GDM1 (cell line): Measurements from ENCODE around the gene ZNF831.

ENCODE experiments used
- DNase-seq: peaks from one replicate; lab custom pipeline; 2025; lab: John Stamatoyannopoulos, UW

ZNF831 gene

DNA sequence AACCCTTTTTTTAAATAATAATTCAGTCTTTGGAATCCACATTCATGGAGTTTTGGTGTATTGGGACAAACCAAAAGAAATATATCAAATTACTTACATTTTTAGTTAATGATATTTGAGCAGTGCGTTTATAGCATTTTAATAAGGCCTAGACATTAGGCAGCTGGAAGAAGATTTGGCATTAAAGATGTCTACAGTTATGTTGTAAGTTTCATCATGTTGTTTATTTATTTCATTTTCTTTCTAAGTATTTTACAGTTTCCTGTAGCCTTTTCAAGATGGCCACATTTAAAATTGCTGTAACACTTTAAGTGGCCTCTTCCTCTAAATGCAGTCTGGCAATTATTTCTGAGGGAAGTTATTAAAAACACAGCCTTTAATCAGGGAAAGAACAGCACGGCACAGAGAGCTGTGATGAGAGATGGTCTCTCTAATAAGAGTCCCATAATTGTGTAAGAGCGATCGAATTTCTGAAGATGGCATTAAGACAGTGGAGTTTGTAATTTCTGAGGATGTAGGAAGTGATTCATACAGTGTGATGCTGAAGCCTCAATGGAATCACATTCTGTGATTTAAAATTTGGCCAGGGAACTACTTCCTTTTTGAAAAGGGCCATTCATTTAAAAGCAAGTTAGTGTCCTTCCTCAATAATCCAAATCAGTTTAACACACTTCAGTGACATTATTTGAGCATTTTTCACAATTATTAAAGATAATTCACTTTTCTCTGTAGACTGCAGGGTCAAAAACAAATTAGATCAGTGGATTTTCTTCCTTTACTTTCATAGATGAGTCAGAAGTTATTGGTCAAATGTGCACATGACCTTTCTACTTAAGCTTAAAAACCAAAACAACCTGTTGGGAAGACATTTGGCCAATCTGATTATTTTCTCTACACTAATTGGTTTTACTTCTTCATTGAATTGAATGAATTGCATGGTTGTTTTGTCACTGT lies 84.4 kb downstream of the ZNF831 start:
- no peak for DNase-seq

DNA sequence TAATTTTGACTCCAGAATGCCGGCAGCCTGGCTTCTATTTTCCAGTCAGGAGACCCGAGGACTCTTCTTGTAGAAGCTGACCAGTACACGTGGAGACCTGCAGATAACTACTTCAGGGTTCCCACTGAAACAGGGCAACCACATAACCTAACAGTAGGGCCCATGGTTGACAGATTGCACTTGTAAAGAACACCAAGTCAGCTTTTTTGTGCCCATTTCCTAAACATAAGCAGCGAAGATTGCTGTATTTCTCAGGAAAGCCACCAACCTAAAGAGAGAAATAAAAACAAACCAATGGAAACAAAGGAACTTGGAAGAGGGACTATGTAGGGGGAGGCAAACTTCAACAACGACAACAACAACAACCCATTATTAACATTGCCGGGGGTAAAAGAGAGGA lies 86.7 kb downstream of the ZNF831 start:
- DNase-seq, result no peak

DNA sequence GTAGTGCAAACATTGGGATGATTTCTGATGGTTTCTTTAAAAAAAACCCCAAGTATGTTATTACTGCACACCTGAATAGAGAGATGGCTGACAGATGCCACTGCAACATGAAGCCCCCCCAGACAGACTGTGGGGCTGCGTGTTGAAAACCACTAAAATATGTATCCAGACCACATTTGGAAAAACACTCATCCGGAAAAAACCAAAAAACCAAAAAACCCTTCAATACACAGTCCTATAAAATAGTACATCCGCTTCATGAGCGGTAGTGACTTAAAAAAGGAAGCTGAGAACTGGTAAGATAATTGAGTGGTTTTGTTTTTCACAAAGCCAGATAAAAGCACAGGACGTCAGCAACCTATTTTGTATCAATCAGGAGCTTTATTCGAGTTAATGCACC lies 89.7 kb downstream of the ZNF831 start:
- no peak for DNase-seq

DNA sequence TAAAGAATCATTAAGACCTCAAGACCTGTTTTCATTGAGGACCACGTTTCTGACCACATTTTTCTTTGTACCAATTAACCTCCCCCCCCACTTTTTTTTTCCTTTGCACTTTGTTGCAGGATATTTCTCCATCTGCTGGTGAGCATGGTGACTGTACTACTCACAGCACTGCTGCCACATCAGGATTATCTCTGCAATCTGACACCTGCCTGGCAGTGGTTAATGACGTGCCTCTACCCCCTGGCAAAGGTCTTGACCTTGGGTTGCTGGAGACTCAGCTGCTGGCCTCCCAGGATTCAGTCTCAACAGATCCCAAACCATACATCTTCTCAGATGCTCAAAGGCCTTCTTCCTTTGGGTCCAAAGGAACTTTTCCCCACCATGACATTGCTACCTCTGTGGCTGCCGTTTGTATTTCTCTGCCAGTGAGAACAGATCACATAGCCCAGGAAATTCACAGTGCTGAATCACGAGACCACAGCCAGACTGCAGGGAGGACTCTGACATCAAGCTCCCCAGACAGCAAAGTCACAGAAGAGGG lies 90.2 kb downstream of the ZNF831 start:
- no peak for DNase-seq

DNA sequence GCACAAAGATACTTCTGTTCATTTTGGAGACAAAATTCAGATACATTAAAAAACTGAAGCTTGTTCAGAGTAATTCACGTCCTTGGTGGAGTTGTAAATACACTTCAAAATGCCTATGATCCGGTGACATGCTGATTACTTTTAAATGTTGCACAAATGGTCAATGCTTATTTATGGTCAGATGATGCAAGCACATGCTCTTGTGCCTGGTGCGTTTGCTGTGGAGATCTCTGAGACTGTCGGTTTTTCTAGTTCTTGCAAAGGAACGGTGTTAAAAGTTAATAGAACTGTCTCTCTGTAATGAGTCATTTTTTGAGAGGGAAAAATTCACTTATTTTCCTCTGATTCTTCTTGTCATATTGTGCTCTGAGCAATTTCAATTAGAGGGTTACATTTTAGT lies 91.6 kb downstream of the ZNF831 start:
- DNase-seq, result no peak

DNA sequence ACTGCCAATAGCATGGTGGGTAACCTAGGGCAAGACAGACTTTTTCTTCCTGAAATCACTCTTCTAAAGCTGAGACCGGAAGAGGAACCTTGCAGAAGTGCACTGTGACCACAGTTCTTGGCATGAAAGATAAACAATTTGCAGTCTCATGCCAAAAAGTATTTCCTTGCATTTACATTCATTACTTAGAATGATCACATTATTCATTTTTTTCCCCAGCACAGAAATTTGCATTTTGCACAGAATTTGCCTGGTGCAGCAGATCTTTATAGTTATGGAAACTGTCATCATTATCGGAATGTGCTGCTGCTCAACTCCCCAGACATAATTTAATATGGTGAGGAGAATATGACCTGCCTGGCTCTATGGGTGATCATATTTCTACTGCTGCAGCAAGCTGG lies 94.6 kb downstream of the ZNF831 start:
- no peak for DNase-seq

DNA sequence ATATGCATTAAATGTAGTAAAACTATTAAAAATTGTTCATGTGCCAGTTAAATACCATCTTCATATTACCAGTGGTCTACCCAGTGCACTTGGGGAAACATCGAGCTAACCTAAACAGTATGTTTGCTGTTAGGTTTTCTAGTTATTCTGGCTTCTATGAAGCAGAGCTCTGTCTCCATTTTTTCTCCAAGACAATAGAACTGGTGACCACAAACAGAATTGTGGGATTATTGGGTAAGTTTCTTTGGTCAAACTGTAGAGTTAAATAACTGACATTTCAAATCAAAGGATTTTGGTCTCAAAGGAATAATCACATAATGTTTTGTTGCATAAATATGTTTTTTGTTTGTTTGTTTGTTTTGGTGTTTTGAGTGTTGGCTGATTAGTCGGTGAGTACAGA lies 96.3 kb downstream of the ZNF831 start:
- DNase-seq, result no peak

DNA sequence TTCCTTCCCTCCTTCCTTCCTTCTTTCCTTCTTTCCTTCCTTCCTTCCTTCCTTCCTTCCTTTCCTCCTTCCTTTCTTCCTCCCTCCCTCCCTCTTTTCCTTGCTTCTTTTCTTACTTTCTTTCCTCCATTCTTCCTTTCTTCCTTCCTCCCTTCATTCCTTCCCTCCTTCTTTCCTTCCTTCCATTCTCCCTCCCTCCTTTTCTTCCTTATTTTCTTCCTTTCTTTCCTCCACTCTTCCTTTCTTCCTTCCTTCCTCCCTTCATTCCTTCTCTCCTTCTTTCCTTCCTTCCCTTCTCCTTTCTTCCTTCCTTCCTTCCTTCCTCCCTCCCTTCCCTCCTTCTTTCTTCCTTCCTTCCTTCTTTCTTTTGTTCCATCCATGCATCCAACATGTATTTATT lies 101.7 kb downstream of the ZNF831 start:
- no peak for DNase-seq

DNA sequence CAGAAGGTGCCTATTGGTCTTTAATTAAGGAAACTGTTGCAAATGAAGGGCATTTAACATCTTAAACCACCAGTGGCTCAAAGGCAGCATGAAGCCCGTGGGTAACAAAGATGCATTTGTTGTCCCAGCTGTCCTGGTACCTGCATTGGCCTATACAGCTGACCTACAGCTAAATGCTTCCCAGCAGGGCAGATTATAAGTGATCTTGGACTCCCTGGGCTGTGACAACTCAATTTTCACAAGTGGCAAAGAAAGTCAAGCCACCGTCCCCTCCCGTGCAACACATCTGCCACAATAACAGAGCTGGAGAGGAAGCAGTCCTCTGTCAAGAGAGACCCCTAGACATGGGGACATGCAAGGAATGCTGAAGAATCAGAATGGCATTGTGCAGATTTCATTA lies 105.2 kb downstream of the ZNF831 start:
- DNase-seq, result no peak

DNA sequence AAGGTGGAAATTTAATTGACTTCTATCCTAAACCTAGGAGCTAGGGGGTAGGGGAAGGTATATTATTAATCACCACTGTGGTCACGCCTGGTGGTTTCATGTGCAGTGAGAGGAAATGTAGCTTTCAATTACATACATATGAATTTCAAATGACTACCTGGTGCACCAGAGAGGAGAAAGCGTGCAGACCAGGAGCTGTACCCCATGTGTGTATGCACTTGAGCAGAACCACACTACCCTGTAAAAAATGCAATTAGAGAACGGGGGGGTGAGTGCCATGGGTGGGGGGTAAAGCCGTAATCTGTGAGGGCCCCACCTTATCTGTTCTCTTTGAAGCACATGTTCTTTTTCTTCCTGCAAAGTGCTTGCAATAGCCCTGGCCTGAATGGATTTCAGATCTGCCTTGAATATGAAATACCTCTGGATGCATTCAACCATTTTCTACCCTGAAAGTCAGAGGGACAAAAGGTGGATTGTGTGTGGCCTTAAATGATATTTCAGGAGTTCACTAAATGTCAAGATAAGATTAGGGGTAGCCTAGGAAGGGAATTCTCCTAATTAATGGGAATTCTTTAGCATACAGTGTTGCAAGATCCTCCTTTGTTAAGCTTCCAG lies 105.9 kb downstream of the ZNF831 start:
- DNase-seq, result no peak

DNA sequence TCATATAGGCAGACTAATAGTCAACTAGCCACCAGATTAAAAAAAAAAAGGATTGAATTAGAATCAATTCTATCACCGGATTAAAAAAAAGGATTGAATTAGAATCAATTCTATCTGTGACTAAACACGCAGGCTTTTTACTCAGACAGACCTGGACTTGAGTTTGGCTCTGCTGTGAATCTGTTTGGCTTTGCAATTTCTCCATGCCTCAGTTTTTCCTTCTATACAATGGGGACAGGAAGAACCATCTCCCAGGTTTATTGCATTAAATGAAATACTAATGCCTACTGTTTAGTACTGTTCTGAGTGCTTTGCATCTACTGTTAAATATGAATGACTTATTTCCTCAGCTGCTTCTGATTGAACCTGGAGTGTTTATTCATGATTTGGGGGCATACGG lies 106.8 kb downstream of the ZNF831 start:
- no peak for DNase-seq

DNA sequence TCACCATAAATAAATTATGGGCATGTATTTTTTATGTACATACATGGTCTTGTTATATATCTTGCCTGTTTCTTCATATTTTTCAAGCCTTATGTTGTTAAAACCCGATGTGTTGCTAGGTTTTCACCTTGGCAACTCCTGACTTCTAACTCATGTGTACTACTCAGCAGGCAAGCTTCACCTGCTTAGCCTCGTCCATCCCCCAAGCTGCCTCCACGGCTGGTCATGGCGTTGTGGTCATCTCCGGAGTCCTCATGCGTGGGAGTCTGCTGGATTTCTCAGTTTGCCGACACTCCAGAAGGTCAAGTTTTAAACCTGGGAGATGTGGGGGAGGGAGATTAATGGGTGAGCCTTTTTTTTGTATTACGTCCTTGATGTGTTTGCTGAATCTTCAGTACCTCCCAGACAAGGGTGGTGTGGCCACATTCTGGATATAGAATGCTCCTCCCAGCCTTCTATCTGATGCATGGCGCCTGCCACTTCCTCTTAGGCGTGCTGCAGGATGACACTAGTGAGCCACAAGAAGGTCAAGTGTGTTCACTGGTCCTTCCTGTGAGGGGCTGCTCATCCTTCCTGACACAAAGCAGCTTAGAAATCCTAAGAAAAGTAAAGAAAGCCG lies 110.2 kb downstream of the ZNF831 start:
- DNase-seq, result no peak

DNA sequence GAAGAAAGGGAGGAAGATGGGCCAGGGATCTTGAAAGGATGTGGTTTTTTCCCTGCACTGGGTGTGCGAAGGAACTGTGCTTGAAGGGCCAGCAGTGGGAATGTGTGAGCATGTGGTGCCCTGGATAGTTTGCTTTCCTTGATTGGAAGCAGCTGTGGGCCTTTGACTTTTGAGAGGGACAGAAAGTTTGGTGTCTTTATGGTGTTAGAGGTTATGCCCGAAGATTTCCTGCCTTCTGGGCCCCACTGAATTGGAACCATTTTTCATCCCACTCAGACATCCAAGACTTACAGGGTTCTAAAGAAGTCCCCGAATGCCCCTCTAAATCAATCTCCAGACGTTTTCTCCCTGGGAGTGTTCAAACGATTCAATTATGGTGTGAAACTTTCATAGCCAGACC lies 113.3 kb downstream of the ZNF831 start:
- no peak for DNase-seq

DNA sequence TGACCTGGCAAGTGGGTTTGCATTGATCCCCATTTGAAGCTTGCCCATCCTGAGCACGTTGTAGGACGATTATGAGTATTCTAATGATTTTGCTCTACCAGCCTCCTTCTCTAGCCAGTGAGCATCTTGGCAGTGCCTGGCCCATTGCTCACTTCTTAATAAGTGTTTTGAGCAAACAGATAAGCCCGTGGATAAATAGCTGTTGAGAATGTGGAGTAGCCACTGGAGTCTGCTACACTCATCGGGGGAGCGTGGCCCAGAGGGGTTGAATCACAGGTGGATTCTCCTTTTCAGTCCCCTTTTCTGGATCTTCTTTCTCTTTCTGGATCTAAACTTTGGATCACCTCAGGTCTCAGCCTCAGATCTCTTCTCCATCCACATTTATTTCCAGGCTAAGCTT lies 120.8 kb downstream of the ZNF831 start:
- DNase-seq, result no peak

DNA sequence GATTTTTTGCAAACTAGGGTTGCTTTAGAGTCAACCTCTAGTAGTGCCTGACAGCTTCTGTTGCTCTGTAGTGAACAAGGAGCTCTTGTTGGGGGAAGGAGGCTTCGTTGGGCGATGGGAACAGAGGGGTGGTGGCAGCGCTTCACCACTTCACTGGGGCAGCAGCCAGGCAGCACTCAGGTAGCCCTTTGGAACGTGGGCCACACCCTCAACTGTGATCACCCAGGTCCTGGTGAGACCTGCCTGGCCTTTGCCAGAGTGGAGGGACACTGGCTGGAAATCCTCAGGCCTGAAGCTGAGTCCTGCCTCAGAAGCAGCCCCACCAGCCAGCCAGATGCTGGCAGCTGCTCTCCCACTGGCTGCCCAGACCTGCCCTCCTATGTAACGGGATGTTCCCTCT lies 126.4 kb downstream of the ZNF831 start:
- no peak for DNase-seq

DNA sequence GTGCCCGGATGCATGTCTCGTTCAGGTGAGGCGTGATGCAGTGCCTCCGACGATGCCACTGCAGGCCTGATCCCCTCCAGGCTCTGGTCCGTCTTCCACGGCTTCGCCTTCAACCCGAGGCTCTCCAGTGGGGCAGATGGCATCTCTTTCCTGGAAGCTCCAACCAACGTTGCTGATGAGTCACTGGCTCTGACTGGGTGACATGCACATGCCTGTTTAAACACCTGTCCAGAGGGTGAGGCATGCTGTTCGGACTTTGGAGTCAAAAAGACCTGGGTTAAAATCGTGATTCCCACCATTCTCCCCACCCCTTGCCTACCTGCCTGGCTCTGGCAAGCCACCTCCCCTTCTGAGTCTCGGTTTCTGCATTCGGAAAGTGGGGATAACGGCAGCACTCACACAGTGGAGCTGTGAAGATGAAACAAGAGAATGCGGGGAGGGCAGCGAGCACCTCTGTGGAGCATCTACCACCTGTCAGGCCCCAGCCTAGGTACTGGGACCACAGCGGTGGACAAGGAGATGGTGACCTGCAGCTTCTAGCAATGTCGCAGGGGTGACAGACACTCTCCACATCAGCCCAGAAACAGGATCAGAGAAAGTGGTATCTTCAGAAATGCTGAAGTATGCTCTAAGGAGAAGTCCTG lies 128.2 kb downstream of the ZNF831 start:
- no peak for DNase-seq

DNA sequence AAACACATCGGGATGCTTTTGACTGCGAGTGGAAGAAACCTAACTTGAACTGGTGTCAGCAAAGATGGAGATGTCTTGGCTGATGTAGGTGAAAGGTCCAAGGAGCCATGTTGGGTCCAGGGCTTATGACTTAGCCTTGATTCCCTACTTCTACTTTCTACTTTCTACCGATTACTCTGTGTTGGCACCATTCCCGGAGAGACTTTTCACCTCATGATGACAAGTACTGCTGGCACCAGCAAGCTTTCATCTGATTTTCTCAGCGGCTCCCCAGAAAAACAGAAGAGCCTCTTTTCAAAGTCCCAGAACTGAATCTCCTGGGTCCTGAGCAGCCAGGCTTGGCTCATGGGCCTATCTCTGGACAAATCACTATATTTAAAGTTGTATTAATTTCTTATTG lies 131.9 kb downstream of the ZNF831 start:
- DNase-seq, result no peak

DNA sequence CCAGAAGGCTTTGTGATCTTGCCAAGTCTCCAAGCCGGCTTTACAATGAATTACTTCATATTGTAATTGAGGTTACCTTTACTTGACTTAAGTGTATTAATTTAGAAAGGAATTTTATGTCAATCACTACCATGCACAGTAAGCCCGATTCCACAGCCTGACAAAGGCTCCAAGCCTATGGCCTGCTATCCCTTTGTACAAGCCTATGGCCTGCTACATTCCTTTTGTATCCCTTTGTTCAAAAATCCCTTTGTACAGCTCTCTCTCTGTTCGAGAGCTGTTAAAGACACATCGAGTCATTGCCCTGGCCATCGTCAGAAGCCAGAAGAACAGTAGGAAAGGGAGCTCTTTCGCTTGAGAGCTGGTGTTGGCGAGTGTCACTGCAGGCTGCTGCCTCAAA lies 134.1 kb downstream of the ZNF831 start:
- no peak for DNase-seq

DNA sequence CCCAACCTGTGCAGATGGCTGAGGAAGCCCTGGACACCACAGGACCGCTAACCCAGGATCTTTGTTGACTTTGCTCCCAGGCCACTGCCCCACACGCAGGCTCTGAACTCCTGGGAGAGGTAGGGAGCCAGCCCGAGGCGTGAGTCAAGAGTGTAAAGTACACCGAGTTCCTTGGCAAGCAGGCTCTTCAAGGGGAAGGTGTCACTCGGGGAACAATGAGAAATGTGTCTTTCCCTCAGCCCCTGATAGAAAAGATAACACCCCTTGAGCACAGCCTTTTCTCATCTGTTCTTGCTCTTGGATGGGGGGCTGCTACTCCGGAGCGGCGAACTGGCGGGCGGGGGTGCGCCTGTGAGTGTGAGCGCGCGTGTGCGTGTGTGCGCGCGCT lies 136.3 kb downstream of the ZNF831 start:
- no peak for DNase-seq

DNA sequence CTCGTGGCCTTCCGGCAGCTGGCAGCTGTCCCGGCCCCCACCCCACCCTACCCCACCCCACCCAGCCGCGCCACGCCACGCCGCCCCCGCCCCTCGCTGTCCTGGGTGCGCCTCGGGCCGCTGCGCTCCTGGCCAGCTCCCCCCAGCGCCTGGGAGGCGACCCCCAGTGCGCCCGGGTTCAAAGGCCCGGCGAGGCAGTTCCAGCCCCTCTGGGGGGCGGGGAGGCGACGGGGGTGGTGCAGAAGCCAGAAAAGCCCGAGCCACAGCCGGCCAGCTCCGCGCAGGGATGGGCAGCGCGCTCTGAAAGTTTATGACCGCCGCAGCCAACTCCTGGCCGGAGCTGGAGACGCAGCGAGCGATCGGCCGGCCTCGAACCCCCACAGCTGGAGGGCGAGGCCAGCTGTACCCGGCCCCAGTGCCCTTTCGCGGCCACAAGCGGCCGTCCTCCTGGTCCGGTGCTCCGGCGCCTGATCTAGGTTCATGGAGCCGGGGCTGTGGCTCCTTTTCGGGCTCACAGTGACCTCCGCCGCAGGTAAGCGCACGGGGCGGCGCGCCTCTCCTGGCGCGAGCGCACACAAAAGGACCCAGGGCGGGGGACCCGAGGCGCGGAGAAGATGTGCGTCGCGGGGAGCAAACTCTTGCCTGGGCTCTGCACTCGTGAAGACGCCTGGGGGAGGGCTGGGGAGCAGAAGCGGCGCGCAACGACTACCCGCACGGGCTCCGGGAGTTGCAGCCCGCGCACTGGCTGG lies 136.9 kb downstream of the ZNF831 start, which contains the start of gene EDN3:
Gene EDN3, plus strand, starts transcription at position 279 of the 749 bp plus-strand sequence. Its CDS starts 202 bp downstream, at position 481.
- no peak for DNase-seq

DNA sequence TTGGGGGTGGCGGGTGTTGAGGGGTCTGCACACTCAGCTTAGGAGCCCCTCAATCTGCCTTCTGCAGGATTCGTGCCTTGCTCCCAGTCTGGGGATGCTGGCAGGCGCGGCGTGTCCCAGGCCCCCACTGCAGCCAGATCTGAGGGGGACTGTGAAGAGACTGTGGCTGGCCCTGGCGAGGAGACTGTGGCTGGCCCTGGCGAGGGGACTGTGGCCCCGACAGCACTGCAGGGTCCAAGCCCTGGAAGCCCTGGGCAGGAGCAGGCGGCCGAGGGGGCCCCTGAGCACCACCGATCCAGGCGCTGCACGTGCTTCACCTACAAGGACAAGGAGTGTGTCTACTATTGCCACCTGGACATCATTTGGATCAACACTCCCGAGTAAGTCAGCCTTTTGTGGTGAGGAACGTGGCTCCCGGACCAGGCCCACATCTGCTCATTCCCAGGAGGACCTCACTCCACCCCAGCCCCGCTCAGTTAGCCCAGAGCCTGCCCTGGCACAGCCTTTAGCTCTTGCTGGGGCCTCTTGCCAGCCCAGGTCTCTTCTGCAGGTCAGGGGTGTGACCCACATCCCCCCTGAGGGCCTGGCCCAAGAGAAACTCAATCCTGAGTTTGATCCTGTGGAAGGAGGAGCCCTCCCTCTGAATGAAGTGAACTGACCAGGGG lies 137.9 kb downstream of the ZNF831 start:
- no peak for DNase-seq
